ENCODE results near the gene SOX2. TPM values are rescaled to one million over a fixed set of nuclear protein-coding genes. Genes with fewer than 3 reads are reported as not detected.
A peak's percentile ranks its signal among the peaks of the same experiment; 100 is the strongest.

The SOX2 gene
- total RNA-seq, result not detected in 2 replicates

- peak within 1 kb of the TSS; percentile 34 for H3K4me3 ChIP-seq (ENCODE audit: low read depth, low read length)
Measured at GRCh38 chr3:181711325-181712135, at the start of gene SOX2. Gene SOX2 (plus strand): TSS chr3:181711925. CDS start chr3:181712361, 436 bp downstream.

GRCh38 chr3:181683563-181683962, 28.2 kb upstream of the SOX2 start:
- no peak for TF ChIP-seq CTCF (conservative IDR thresholded peaks at IDR 0.05; ENCODE audit: low read depth, low read length)
- DNase-seq (ENCODE audit: low read depth), result no peak
- no peak overlapping the region for H3K4me3 ChIP-seq (ENCODE audit: low read depth, low read length)

More at GRCh38 chr3:181711325-181712135, at the start of gene SOX2:
- no peak for TF ChIP-seq CTCF (conservative IDR thresholded peaks at IDR 0.05; ENCODE audit: low read depth, low read length)
- DNase-seq (ENCODE audit: low read depth), result no peak

GRCh38 chr3:181687190-181687589, 24.5 kb upstream of the SOX2 start:
- TF ChIP-seq CTCF (conservative IDR thresholded peaks at IDR 0.05; ENCODE audit: low read depth, low read length), result no peak
- H3K4me3 ChIP-seq (ENCODE audit: low read depth, low read length), result no peak overlapping the region
- no peak for DNase-seq (ENCODE audit: low read depth)

GRCh38 chr3:181687731-181688130, 24.0 kb upstream of the SOX2 start:
- no peak for TF ChIP-seq CTCF (conservative IDR thresholded peaks at IDR 0.05; ENCODE audit: low read depth, low read length)
- DNase-seq (ENCODE audit: low read depth), result no peak
- no peak overlapping the region for H3K4me3 ChIP-seq (ENCODE audit: low read depth, low read length)

GRCh38 chr3:181689546-181689945, 22.2 kb upstream of the SOX2 start:
- DNase-seq (ENCODE audit: low read depth), result no peak
- no peak overlapping the region for H3K4me3 ChIP-seq (ENCODE audit: low read depth, low read length)
- no peak for TF ChIP-seq CTCF (conservative IDR thresholded peaks at IDR 0.05; ENCODE audit: low read depth, low read length)

- no peak overlapping the region for H3K4me3 ChIP-seq (ENCODE audit: low read depth, low read length)
- TF ChIP-seq CTCF (conservative IDR thresholded peaks at IDR 0.05; ENCODE audit: low read depth, low read length), result no peak
- DNase-seq (ENCODE audit: low read depth), result no peak
Measured at GRCh38 chr3:181690769-181691168, 21.0 kb upstream of the SOX2 start.

GRCh38 chr3:181691901-181692300, 19.8 kb upstream of the SOX2 start:
- no peak overlapping the region for H3K4me3 ChIP-seq (ENCODE audit: low read depth, low read length)
- TF ChIP-seq CTCF (conservative IDR thresholded peaks at IDR 0.05; ENCODE audit: low read depth, low read length), result no peak
- no peak for DNase-seq (ENCODE audit: low read depth)

All from epithelial cell of proximal tubule (primary cell).